Upper lobe of left lung (tissue), 6 donors: ENCODE measurements around the gene IGSF21. TPM values are rescaled to one million over a fixed set of nuclear protein-coding genes. Genes with fewer than 3 reads are reported as not detected.

Experiments
- ATAC-seq, 2 donors: fragments of 200-7000 bp; cut with Tn5 transposase; one replicate each; pipeline ENCODE4 v1.9.1; 2022; ENCODE audit warnings: mild to moderate bottlenecking in 2 of 2, moderate library complexity in 2 of 2; ENCODE audit not compliant: low FRiP score in 2 of 2
- DNase-seq, 2 donors: peaks; one replicate each; pipeline ENCODE4 v3.0.0-alpha.2; 2019 to 2020
- H3K27ac ChIP-seq, 4 donors: fragments of 200-600 bp; sonication (generic); one replicate each; pipeline ENCODE4 v1.5.1; 2016 to 2019
- H3K27me3 ChIP-seq, 4 donors: fragments of 200-600 bp; sonication (generic); one replicate each; pipeline ENCODE4 v1.5.1; 2017 to 2019
- H3K36me3 ChIP-seq, 4 donors: fragments of 200-600 bp; sonication (generic); one replicate each; pipeline ENCODE4 v1.5.1; 2016 to 2019
- H3K4me1 ChIP-seq, 4 donors: fragments of 200-600 bp; sonication (generic); one replicate each; pipeline ENCODE4 v1.5.1; 2018 to 2019
- H3K4me3 ChIP-seq, 4 donors: fragments of 200-600 bp; sonication (generic); one replicate each; pipeline ENCODE4 v1.5.1; 2017 to 2019; ENCODE audit warnings: mild to moderate bottlenecking in 2 of 4, moderate library complexity in 1 of 4
- H3K9me3 ChIP-seq, 4 donors: fragments of 200-600 bp; sonication (generic); one replicate each; pipeline ENCODE4 v1.5.1; 2018 to 2019
- CTCF ChIP-seq, 6 experiments: fragments of 450-650 bp in 4 of 6; fragments of 200-600 bp in 2 of 6; sonication (generic) in 2 of 6; IDR thresholded peaks; one replicate each; pipeline ENCODE4 v1.5.1; 2016 to 2019; ENCODE audit warnings: antibody characterized with exemption in 6 of 6
- EP300 ChIP-seq, 4 donors: sonication (generic); formaldehyde crosslinking; IDR thresholded peaks; one replicate each; pipeline ENCODE4 v1.5.1; 2017; ENCODE audit warnings: antibody characterized with exemption in 4 of 4, control low read depth in 2 of 4
- POLR2A ChIP-seq, 4 donors: fragments of 450-650 bp; IDR thresholded peaks; one replicate each; pipeline ENCODE4 v1.5.1; 2016 to 2017; ENCODE audit warnings: antibody characterized with exemption in 4 of 4, mild to moderate bottlenecking in 2 of 4
- POLR2AphosphoS5 ChIP-seq, 2 donors: sonication (generic); formaldehyde crosslinking; IDR thresholded peaks; one replicate each; pipeline ENCODE4 v1.5.1; 2017; ENCODE audit warnings: antibody characterized with exemption in 2 of 2
- WGBS, 2 donors: methylation state at CpG; one replicate each; pipeline ENCODE4 v1.1.5; 2017 to 2018; 5-methylcytosine and 5-hydroxymethylcytosine counted together
- total RNA-seq, 6 donors: library from RNA; depleted of rRNA in 4 of 6; stranded (reverse); fragments of >200 nt in 4 of 6; gene quantifications; one replicate each; pipeline versions ENCODE4 v1.1.0 to v1.2.1, GENCODE V29; 2016 to 2021
- donor health status: DM: no; HTN: no; CAD: no; lungs with moderate emphysema.
- donor health status: DM: no; HTN: yes; CAD: no; lungs with severe emphysema.

The IGSF21 gene
- total RNA-seq, 6 donors from 2014 or later = 1.1 to 2.9 (median 2.0) TPM; not detected in 1

- 40 to 41% methylated on average over 15 to 18 of the region's 18 CpGs for WGBS, 2 donors
- DNase-seq = no peak
- no peaks in the 10 kb centered on the region for H3K36me3 ChIP-seq
- H3K4me3 ChIP-seq = no peak overlapping the region
- H3K4me1 ChIP-seq = no peaks in the 10 kb centered on the region
- no peaks in the 10 kb centered on the region for H3K27me3 ChIP-seq
- no peak for ATAC-seq
- H3K9me3 ChIP-seq = peaks cover 0 to 1% (median under 1%) of the 10 kb centered on the region in 4 donors
- no peak for TF ChIP-seq POLR2A (IDR thresholded peaks at IDR 0.05)
- H3K27ac ChIP-seq = no peak overlapping the region
Observed at GRCh38 chr1:18256282-18257235, 149.0 kb downstream of the IGSF21 start.

GRCh38 chr1:18257778-18258177, 150.2 kb downstream of the IGSF21 start:
- ATAC-seq = no peak
- Histone ChIP-seq H3K9me3 (no peaks in the 10 kb centered on the region), H3K27ac (no peak overlapping the region), H3K4me3 (no peak overlapping the region), H3K27me3 (no peaks in the 10 kb centered on the region), H3K36me3 (no peaks in the 10 kb centered on the region), H3K4me1 (no peaks in the 10 kb centered on the region)
- TF ChIP-seq POLR2AphosphoS5 (IDR thresholded peaks at IDR 0.05) (no peak), POLR2A (IDR thresholded peaks at IDR 0.05) (no peak), EP300 (IDR thresholded peaks at IDR 0.05) (no peak), CTCF (IDR thresholded peaks at IDR 0.05) (no peak)
- DNase-seq = no peak
- WGBS, 2 donors = 51 to 63% methylated on average over 3 of the region's 3 CpGs

GRCh38 chr1:18261891-18262290, 154.3 kb downstream of the IGSF21 start:
- no peak for DNase-seq
- H3K9me3 ChIP-seq = no peaks in the 10 kb centered on the region
- no peak for ATAC-seq
- WGBS, 2 donors = 40 to 48% methylated on average over 2 to 4 of the region's 4 CpGs
- H3K4me3 ChIP-seq = no peak overlapping the region
- no peaks in the 10 kb centered on the region for H3K36me3 ChIP-seq
- H3K27me3 ChIP-seq = no peaks in the 10 kb centered on the region
- H3K27ac ChIP-seq = no peak overlapping the region
- no peaks in the 10 kb centered on the region for H3K4me1 ChIP-seq
- TF ChIP-seq CTCF (IDR thresholded peaks at IDR 0.05) (no peak), EP300 (IDR thresholded peaks at IDR 0.05) (no peak), POLR2A (IDR thresholded peaks at IDR 0.05) (no peak), POLR2AphosphoS5 (IDR thresholded peaks at IDR 0.05) (no peak)

GRCh38 chr1:18262726-18263125, 155.1 kb downstream of the IGSF21 start:
- 31 to 38% methylated on average over 6 of the region's 6 CpGs for WGBS, 2 donors
- Histone ChIP-seq H3K4me1 (no peaks in the 10 kb centered on the region), H3K9me3 (no peaks in the 10 kb centered on the region), H3K27ac (no peak overlapping the region), H3K4me3 (no peak overlapping the region), H3K36me3 (no peaks in the 10 kb centered on the region), H3K27me3 (no peaks in the 10 kb centered on the region)
- TF ChIP-seq CTCF (IDR thresholded peaks at IDR 0.05) (no peak), POLR2AphosphoS5 (IDR thresholded peaks at IDR 0.05) (no peak), POLR2A (IDR thresholded peaks at IDR 0.05) (no peak), EP300 (IDR thresholded peaks at IDR 0.05) (no peak)
- DNase-seq (no peak), ATAC-seq (no peak)

- Histone ChIP-seq H3K4me3 (no peak overlapping the region), H3K27ac (no peak overlapping the region)
Observed at GRCh38 chr1:18263547-18264120, 156.0 kb downstream of the IGSF21 start.

More at GRCh38 chr1:18263547-18264120, 156.0 kb downstream of the IGSF21 start:
- H3K9me3 ChIP-seq = no peaks in the 10 kb centered on the region
- no peaks in the 10 kb centered on the region for H3K36me3 ChIP-seq
- 61 to 62% methylated on average over 5 of the region's 5 CpGs for WGBS, 2 donors
- ATAC-seq (no peak), DNase-seq (no peak)
- no peaks in the 10 kb centered on the region for H3K27me3 ChIP-seq
- H3K4me1 ChIP-seq = no peaks in the 10 kb centered on the region
- TF ChIP-seq POLR2AphosphoS5 (IDR thresholded peaks at IDR 0.05) (no peak), POLR2A (IDR thresholded peaks at IDR 0.05) (no peak), EP300 (IDR thresholded peaks at IDR 0.05) (no peak), CTCF (IDR thresholded peaks at IDR 0.05) (no peak)
